GM23338 (cell line): ENCODE measurements around the gene INPP4B.

Experiments used
- CREB1 ChIP-seq: fragments of 250-450 bp; sonication (Bioruptor Pico); IDR thresholded peaks from 2 replicates; pipeline ENCODE4 v1.5.0; 2020; ENCODE audit warnings: low read depth, mild to moderate bottlenecking, moderate library complexity
- EZH2 ChIP-seq: fragments of 200-600 bp; sonication (generic); IDR thresholded peaks from one replicate; pipeline ENCODE4 v1.8.0; 2017; ENCODE audit warnings: antibody characterized with exemption, mild to moderate bottlenecking, low read depth; ENCODE audit not compliant: unreplicated experiment
- EZH2phosphoT487 ChIP-seq: fragments of 200-600 bp; sonication (generic); IDR thresholded peaks from one replicate; pipeline ENCODE4 v1.8.1; 2018; ENCODE audit warnings: antibody characterized with exemption; ENCODE audit not compliant: unreplicated experiment
- JUNB ChIP-seq: IDR thresholded peaks from one replicate; pipeline ENCODE4 v1.6.1; 2016; ENCODE audit warnings: antibody characterized with exemption; ENCODE audit not compliant: unreplicated experiment
- NANOG ChIP-seq: IDR thresholded peaks from 2 replicates; pipeline ENCODE4 v1.6.1; 2016; ENCODE audit warnings: antibody characterized with exemption, borderline replicate concordance
- POLR2AphosphoS5 ChIP-seq: IDR thresholded peaks from 2 replicates; pipeline ENCODE4 v1.6.1; 2016; ENCODE audit warnings: antibody characterized with exemption, low read depth
- STAT1 ChIP-seq: IDR thresholded peaks from one replicate; pipeline ENCODE4 v1.6.1; 2016; ENCODE audit warnings: antibody characterized with exemption; ENCODE audit not compliant: unreplicated experiment
- ZNF114 ChIP-seq: fragments of 250-450 bp; sonication (Bioruptor Pico); IDR thresholded peaks from 2 replicates; pipeline ENCODE4 v1.5.0; 2020; ENCODE audit warnings: mild to moderate bottlenecking, moderate library complexity
- ZNF331 ChIP-seq: fragments of 250-450 bp; sonication (Bioruptor Pico); IDR thresholded peaks from 2 replicates; pipeline ENCODE4 v1.5.0; 2020; ENCODE audit warnings: low read depth, mild to moderate bottlenecking, moderate library complexity
- TF ChIP-seq, protein P1 (sequence below), 2 experiments: fragments of 200-600 bp in 1 of 2; sonication (generic) in 1 of 2; conservative IDR thresholded peaks; 2 replicates each; pipeline versions ENCODE4 v1.5.1 to v1.6.1; 2016 to 2017; ENCODE audit warnings: antibody characterized with exemption in 2 of 2, low read depth in 2 of 2, mild to moderate bottlenecking in 2 of 2, moderate library complexity in 1 of 2
- TF ChIP-seq, protein P2 (sequence below): IDR thresholded peaks from one replicate; pipeline ENCODE4 v1.6.1; 2018; ENCODE audit warnings: antibody characterized with exemption; ENCODE audit not compliant: unreplicated experiment
- TF ChIP-seq, protein P3 (sequence below): IDR thresholded peaks from 2 replicates; pipeline ENCODE4 v1.6.1; 2016; ENCODE audit warnings: antibody characterized with exemption

- TF ChIP-seq POLR2AphosphoS5 (no peak), EZH2 (no peak), CREB1 (CRISPR knock-in tag) (no peak), JUNB (no peak), EZH2phosphoT487 (no peak), ZNF331 (no peak), ZNF114 (CRISPR knock-in tag) (no peak), NANOG (no peak), STAT1 (no peak)
- TF ChIP-seq, protein P1, sequence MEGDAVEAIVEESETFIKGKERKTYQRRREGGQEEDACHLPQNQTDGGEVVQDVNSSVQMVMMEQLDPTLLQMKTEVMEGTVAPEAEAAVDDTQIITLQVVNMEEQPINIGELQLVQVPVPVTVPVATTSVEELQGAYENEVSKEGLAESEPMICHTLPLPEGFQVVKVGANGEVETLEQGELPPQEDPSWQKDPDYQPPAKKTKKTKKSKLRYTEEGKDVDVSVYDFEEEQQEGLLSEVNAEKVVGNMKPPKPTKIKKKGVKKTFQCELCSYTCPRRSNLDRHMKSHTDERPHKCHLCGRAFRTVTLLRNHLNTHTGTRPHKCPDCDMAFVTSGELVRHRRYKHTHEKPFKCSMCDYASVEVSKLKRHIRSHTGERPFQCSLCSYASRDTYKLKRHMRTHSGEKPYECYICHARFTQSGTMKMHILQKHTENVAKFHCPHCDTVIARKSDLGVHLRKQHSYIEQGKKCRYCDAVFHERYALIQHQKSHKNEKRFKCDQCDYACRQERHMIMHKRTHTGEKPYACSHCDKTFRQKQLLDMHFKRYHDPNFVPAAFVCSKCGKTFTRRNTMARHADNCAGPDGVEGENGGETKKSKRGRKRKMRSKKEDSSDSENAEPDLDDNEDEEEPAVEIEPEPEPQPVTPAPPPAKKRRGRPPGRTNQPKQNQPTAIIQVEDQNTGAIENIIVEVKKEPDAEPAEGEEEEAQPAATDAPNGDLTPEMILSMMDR (conservative IDR thresholded peaks at IDR 0.05; ENCODE audit: low read depth in 2 of 2): no peak
- TF ChIP-seq, protein P2, sequence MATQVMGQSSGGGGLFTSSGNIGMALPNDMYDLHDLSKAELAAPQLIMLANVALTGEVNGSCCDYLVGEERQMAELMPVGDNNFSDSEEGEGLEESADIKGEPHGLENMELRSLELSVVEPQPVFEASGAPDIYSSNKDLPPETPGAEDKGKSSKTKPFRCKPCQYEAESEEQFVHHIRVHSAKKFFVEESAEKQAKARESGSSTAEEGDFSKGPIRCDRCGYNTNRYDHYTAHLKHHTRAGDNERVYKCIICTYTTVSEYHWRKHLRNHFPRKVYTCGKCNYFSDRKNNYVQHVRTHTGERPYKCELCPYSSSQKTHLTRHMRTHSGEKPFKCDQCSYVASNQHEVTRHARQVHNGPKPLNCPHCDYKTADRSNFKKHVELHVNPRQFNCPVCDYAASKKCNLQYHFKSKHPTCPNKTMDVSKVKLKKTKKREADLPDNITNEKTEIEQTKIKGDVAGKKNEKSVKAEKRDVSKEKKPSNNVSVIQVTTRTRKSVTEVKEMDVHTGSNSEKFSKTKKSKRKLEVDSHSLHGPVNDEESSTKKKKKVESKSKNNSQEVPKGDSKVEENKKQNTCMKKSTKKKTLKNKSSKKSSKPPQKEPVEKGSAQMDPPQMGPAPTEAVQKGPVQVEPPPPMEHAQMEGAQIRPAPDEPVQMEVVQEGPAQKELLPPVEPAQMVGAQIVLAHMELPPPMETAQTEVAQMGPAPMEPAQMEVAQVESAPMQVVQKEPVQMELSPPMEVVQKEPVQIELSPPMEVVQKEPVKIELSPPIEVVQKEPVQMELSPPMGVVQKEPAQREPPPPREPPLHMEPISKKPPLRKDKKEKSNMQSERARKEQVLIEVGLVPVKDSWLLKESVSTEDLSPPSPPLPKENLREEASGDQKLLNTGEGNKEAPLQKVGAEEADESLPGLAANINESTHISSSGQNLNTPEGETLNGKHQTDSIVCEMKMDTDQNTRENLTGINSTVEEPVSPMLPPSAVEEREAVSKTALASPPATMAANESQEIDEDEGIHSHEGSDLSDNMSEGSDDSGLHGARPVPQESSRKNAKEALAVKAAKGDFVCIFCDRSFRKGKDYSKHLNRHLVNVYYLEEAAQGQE: no peak
- TF ChIP-seq, protein P3, sequence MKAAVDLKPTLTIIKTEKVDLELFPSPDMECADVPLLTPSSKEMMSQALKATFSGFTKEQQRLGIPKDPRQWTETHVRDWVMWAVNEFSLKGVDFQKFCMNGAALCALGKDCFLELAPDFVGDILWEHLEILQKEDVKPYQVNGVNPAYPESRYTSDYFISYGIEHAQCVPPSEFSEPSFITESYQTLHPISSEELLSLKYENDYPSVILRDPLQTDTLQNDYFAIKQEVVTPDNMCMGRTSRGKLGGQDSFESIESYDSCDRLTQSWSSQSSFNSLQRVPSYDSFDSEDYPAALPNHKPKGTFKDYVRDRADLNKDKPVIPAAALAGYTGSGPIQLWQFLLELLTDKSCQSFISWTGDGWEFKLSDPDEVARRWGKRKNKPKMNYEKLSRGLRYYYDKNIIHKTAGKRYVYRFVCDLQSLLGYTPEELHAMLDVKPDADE: no peak
Measured at GRCh38 chr4:142091085-142091513, 755.0 kb downstream of the INPP4B start.
